COLO668 (cell line): ENCODE data around the gene FBXW7.
A peak's percentile ranks its signal among the peaks of the same experiment; 100 is the strongest.

Experiments
- DNase-seq: peaks from one replicate; lab custom pipeline; 2025; ENCODE audit not compliant: unreplicated experiment; lab: John Stamatoyannopoulos, UW

FBXW7 gene

GRCh38 chr4:152346526-152346925 is 189.4 kb downstream of the FBXW7 start:
- DNase-seq = no peak

- DNase-seq = no peak
Measured at GRCh38 chr4:152344001-152344400, 191.9 kb downstream of the FBXW7 start.

GRCh38 chr4:152342293-152342692 is 193.6 kb downstream of the FBXW7 start:
- no peak for DNase-seq

GRCh38 chr4:152340818-152341217 is 195.1 kb downstream of the FBXW7 start:
- no peak for DNase-seq

GRCh38 chr4:152339576-152339975 is 196.3 kb downstream of the FBXW7 start:
- DNase-seq = no peak

- no peak for DNase-seq
Measured at GRCh38 chr4:152334931-152335330, 201.0 kb downstream of the FBXW7 start.

GRCh38 chr4:152331042-152331441 is 204.8 kb downstream of the FBXW7 start:
- DNase-seq = no peak

GRCh38 chr4:152328582-152328981 is 207.3 kb downstream of the FBXW7 start:
- DNase-seq = no peak

GRCh38 chr4:152327606-152328453 is 208.1 kb downstream of the FBXW7 start:
- no peak for DNase-seq

- DNase-seq = no peak
Measured at GRCh38 chr4:152325831-152326230, 210.1 kb downstream of the FBXW7 start.

- no peak for DNase-seq
Measured at GRCh38 chr4:152323221-152323620, 212.7 kb downstream of the FBXW7 start.

- DNase-seq = no peak
Measured at GRCh38 chr4:152322656-152323055, 213.2 kb downstream of the FBXW7 start.

GRCh38 chr4:152321923-152322322 is 214.0 kb downstream of the FBXW7 start:
- DNase-seq = no peak

- no peak for DNase-seq
Measured at GRCh38 chr4:152321398-152321797, 214.5 kb downstream of the FBXW7 start.

- DNase-seq = no peak
Measured at GRCh38 chr4:152316969-152317368, 218.9 kb downstream of the FBXW7 start.

GRCh38 chr4:152310257-152310656 is 225.6 kb downstream of the FBXW7 start:
- peak; percentile 49 for DNase-seq

- no peak for DNase-seq
Measured at GRCh38 chr4:152309418-152309817, 226.5 kb downstream of the FBXW7 start.

GRCh38 chr4:152308951-152309350 is 226.9 kb downstream of the FBXW7 start:
- DNase-seq = peak; percentile 74

- DNase-seq = peak; percentile 43
Measured at GRCh38 chr4:152307669-152308068, 228.2 kb downstream of the FBXW7 start.

GRCh38 chr4:152306541-152306940 is 229.4 kb downstream of the FBXW7 start:
- no peak for DNase-seq

- peak; percentile 50 for DNase-seq
Measured at GRCh38 chr4:152304220-152304619, 231.7 kb downstream of the FBXW7 start.

- DNase-seq = no peak
Measured at GRCh38 chr4:152301381-152301780, 234.5 kb downstream of the FBXW7 start.

- DNase-seq = no peak
Measured at GRCh38 chr4:152299553-152299952, 236.3 kb downstream of the FBXW7 start.
